Hematopoietic multipotent progenitor cell (in vitro differentiated cells): Measurements from ENCODE around the gene IL18RAP. TPM values are rescaled to one million over a fixed set of nuclear protein-coding genes. Genes with fewer than 3 reads are reported as not detected.

Experiments
- DNase-seq, 3 donors: peaks; one replicate each; pipeline ENCODE4 v3.0.0-alpha.2; 2011 to 2015; ENCODE audit warnings: low read depth in 2 of 3, low spot score in 2 of 3
- total RNA-seq: library from RNA; depleted of rRNA; stranded (reverse); fragments of >200 nt; gene quantifications from one replicate; pipeline ENCODE4 v1.2.3, GENCODE V29; 2012

The IL18RAP gene
- total RNA-seq, 1 donor: 0.27 TPM

- DNase-seq: no peak
Observed at GRCh38 chr2:102451968-102452367, 29.0 kb downstream of the IL18RAP start.

- DNase-seq: peak in 2 of 3 donors; percentile 16 to 50
Observed at GRCh38 chr2:102453501-102453900, 30.5 kb downstream of the IL18RAP start.

GRCh38 chr2:102455061-102455670 lies 32.2 kb downstream of the IL18RAP start:
- DNase-seq: no peak

- no peak for DNase-seq
Observed at GRCh38 chr2:102460467-102460866, 37.5 kb downstream of the IL18RAP start.

- no peak for DNase-seq
Observed at GRCh38 chr2:102461188-102461587, 38.2 kb downstream of the IL18RAP start.

GRCh38 chr2:102463160-102463559 lies 40.2 kb downstream of the IL18RAP start:
- no peak for DNase-seq

GRCh38 chr2:102470168-102470567 lies 47.2 kb downstream of the IL18RAP start:
- DNase-seq: no peak

GRCh38 chr2:102473020-102473419 lies 50.1 kb downstream of the IL18RAP start, which contains the start of gene SLC9A4:
Gene SLC9A4, plus strand, starts transcription at chr2:102473226. Its CDS starts 534 bp downstream, at chr2:102473760.
- DNase-seq: peak; percentile 6 to 66 (median 36)

GRCh38 chr2:102473631-102474030 lies 50.7 kb downstream of the IL18RAP start:
- DNase-seq: no peak

GRCh38 chr2:102474785-102475184 lies 51.8 kb downstream of the IL18RAP start:
- DNase-seq: no peak

- DNase-seq: no peak
Observed at GRCh38 chr2:102478686-102479470, 55.9 kb downstream of the IL18RAP start.

- no peak for DNase-seq
Observed at GRCh38 chr2:102480285-102481195, 57.6 kb downstream of the IL18RAP start.

- DNase-seq: no peak
Observed at GRCh38 chr2:102481931-102482330, 59.0 kb downstream of the IL18RAP start.

GRCh38 chr2:102483086-102483485 lies 60.1 kb downstream of the IL18RAP start:
- DNase-seq: no peak

- DNase-seq: no peak
Observed at GRCh38 chr2:102484310-102485061, 61.5 kb downstream of the IL18RAP start.

GRCh38 chr2:102485147-102485785 lies 62.3 kb downstream of the IL18RAP start:
- no peak for DNase-seq

GRCh38 chr2:102486941-102487702 lies 64.2 kb downstream of the IL18RAP start:
- no peak for DNase-seq

GRCh38 chr2:102487761-102488462 lies 65.0 kb downstream of the IL18RAP start:
- peak in 2 of 3 donors; percentile 58 to 60 for DNase-seq
